Skeletal muscle tissue (tissue), 4 donors: ENCODE results near the gene RUSF1. TPM values are rescaled to one million over a fixed set of nuclear protein-coding genes. Genes with fewer than 3 reads are reported as not detected.

Experiments
- H3K27ac ChIP-seq: one replicate; pipeline ENCODE4 v1.7.0; 2013; ENCODE audit warnings: mild to moderate bottlenecking, low read depth, low read length, inconsistent platforms
- H3K27me3 ChIP-seq, 3 donors: one replicate each; pipeline ENCODE4 v1.7.0; 2013; ENCODE audit warnings: low read length in 3 of 3; ENCODE audit not compliant: control insufficient read depth in 3 of 3, insufficient read depth in 3 of 3
- H3K36me3 ChIP-seq, 3 donors: one replicate each; pipeline ENCODE4 v1.7.0; 2013; ENCODE audit warnings: low read length in 3 of 3; ENCODE audit not compliant: control insufficient read depth in 3 of 3, insufficient read depth in 3 of 3
- H3K4me1 ChIP-seq, 3 donors: one replicate each; pipeline ENCODE4 v1.7.0; 2013; ENCODE audit warnings: low read length in 3 of 3, mild to moderate bottlenecking in 3 of 3; ENCODE audit not compliant: control insufficient read depth in 3 of 3, insufficient read depth in 3 of 3
- H3K4me3 ChIP-seq, 3 donors: one replicate each; pipeline ENCODE4 v1.7.0; 2013; ENCODE audit warnings: low read length in 3 of 3
- H3K9ac ChIP-seq, 3 donors: one replicate each; pipeline ENCODE4 v1.7.0; 2013; ENCODE audit warnings: low read length in 3 of 3, mild to moderate bottlenecking in 3 of 3, moderate library complexity in 2 of 3, low read depth in 1 of 3
- H3K9me3 ChIP-seq, 3 donors: one replicate each; pipeline ENCODE4 v1.7.0; 2013; ENCODE audit warnings: low read length in 3 of 3; ENCODE audit not compliant: control insufficient read depth in 3 of 3
- total RNA-seq: library from RNA; depleted of rRNA; stranded (reverse); fragments of >200 nt; gene quantifications from one replicate; pipeline ENCODE4 v1.2.3, GENCODE V29; 2014
- donor health status: Osteomylitis.

RUSF1 gene
- total RNA-seq, 1 donor from 2014 or later = 30.8 TPM

DNA sequence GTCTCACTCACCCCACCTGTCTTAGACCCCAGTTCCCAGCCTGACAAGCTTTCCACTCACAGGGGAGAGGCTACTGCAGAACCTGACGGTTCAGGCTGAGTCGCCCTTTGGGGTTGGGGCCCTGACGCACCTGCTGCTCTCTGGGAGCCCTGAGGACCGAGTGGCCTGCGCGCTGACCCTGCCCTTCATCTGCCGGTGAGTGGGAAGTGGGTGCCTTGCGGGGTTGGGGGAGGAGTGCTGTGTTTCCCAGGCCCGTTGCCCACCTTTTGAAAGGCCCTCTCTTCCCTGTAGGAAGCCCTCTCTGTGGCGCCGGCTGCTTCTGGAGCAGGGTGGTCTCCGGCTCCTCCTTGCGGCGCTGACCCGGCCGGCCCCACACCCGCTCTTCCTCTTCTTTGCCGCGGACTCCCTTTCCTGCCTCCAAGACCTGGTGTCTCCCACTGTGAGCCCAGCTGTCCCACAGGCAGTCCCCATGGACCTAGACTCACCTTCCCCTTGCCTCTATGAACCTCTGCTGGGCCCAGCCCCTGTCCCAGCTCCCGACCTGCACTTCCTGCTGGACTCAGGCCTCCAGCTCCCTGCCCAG lies 42.3 kb downstream of the RUSF1 start:
- no peak overlapping the region for H3K4me3 ChIP-seq
- no peaks in the 10 kb centered on the region for H3K27me3 ChIP-seq
- peaks cover 0 to under 1% (median 0%) of the 10 kb centered on the region in 3 donors for H3K4me1 ChIP-seq
- H3K36me3 ChIP-seq = peaks cover 39 to 48% (median 44%) of the 10 kb centered on the region in 3 donors
- H3K27ac ChIP-seq = peak overlapping the region; percentile 40
- H3K9ac ChIP-seq = no peak overlapping the region
- no peaks in the 10 kb centered on the region for H3K9me3 ChIP-seq

DNA sequence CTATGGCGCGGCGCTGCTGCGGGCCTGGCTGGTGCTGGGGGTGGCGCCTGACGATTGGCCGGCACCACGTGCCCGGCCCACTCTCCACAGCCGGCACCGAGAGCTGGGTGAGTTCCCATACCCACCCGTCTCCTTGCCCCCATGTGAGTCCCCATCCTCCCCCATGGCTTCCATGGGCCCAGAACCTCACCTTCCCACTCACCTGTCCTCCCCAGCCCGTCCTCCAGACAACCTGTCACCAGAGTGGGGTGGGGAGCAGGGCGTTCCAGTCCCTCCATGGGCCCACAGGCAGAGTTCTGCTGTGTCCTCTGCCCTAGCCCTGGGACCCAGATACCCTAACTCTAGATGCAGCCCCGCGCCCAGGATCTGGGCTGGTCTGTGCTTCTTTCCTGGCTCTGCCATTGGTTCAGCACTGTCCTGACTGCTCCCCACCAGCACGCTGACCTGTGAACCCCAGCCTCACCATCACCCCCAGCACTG lies 43.4 kb downstream of the RUSF1 start:
- no peak overlapping the region for H3K9ac ChIP-seq
- peaks cover 39 to 48% (median 44%) of the 10 kb centered on the region in 3 donors for H3K36me3 ChIP-seq
- no peaks in the 10 kb centered on the region for H3K27me3 ChIP-seq
- H3K9me3 ChIP-seq = no peaks in the 10 kb centered on the region
- no peak overlapping the region for H3K27ac ChIP-seq
- H3K4me3 ChIP-seq = no peak overlapping the region
- peaks cover 8 to 9% (median 9%) of the 10 kb centered on the region in 3 donors for H3K4me1 ChIP-seq

DNA sequence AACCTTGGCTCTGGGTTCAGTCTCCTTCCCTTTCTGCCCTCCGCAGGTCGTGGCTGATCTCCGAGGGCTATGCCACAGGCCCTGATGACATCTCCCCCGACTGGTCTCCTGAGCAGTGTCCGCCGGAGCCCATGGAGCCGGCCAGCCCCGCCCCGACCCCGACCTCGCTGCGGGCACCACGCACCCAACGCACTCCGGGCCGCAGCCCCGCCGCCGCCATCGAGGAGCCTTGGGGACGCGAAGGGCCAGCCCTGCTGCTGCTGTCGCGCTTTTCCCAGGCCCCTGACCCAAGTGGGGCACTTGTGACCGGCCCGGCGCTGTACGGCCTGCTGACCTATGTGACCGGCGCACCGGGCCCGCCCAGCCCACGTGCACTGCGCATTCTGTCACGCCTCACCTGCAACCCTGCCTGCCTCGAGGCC lies 43.8 kb downstream of the RUSF1 start:
- H3K36me3 ChIP-seq = peaks cover 39 to 48% (median 44%) of the 10 kb centered on the region in 3 donors
- no peak overlapping the region for H3K27ac ChIP-seq
- H3K9me3 ChIP-seq = no peaks in the 10 kb centered on the region
- no peak overlapping the region for H3K9ac ChIP-seq
- H3K4me3 ChIP-seq = no peak overlapping the region
- H3K27me3 ChIP-seq = no peaks in the 10 kb centered on the region
- peaks cover 8 to 9% (median 9%) of the 10 kb centered on the region in 3 donors for H3K4me1 ChIP-seq

DNA sequence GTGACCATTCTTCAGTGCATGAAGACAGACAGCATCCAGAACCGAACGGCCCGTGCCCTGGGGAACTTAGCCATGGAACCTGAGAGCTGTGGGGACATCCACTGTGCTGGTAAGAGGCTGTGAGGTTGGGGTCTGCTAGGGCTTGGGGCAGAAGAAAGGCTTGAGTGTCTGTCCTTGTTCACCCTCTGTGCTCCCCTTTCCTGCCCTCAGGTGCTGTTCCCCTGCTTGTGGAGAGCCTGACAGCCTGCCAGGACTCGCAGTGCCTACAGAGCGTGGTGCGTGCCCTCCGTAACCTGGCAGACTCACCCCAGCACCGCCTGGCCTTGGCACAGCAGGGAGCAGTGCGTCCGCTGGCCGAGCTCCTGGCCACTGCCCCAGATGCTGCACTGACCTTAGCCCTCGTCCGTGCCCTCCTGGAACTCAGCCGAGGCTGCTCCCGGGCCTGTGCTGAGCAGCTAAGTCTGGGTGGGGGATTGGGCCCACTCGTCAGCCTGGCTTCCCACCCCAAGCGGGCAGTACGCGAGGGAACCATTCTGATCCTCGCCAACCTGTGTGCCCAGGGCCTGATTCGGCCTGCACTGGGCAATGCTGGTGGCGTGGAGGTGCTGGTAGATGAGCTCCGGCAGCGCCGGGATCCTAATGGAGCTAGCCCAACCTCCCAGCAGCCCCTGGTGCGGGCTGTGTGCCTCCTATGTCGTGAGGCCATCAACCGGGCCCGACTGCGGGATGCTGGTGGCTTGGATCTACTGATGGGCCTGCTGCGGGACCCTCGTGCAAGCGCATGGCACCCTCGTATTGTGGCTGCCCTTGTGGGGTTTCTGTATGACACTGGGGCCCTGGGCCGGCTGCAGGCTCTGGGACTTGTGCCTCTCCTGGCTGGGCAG lies 46.0 kb downstream of the RUSF1 start:
- peaks cover 38 to 45% (median 45%) of the 10 kb centered on the region in 3 donors for H3K36me3 ChIP-seq
- H3K9ac ChIP-seq = no peak overlapping the region

DNA sequence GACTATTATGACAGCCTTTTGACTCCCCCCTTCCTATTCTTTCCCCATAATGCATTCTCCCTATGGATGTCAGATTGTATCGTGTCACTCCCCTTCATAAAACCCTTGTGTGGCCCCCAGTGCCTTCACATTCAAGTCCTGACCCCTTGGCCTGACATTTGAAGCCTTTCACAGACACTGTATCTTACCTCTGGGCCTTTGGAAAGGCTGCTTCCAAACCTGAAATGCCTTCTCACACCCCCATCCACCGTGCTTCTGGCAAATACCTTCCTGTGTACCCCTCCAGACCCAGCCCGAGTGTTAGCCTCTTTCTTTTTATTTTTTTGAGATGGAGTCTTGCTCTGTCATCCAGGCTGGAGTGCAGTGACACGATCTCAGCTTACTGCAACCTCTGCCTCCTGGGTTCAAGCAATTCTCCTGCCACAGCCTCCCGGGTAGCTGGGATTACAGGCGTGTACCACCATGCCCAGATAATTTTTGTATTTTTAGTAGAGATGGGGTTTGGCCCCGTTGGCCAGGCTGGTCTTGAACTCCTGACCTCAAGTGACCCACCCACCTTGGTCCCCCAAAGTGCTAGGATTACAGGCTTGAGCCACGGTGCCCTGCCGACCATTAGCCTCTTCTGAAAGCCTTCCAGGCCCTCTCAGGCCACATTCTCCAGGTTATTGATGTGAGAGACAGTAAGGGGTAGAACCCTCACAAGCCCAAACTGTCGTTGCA lies 46.8 kb downstream of the RUSF1 start:
- H3K9me3 ChIP-seq = no peaks in the 10 kb centered on the region
- no peak overlapping the region for H3K27ac ChIP-seq
- H3K4me3 ChIP-seq = no peak overlapping the region
- H3K4me1 ChIP-seq = peaks cover 29 to 31% (median 30%) of the 10 kb centered on the region in 3 donors
- no peaks in the 10 kb centered on the region for H3K27me3 ChIP-seq
- no peak overlapping the region for H3K9ac ChIP-seq
- peaks cover 31 to 39% (median 37%) of the 10 kb centered on the region in 3 donors for H3K36me3 ChIP-seq

More for the DNA sequence above, 46.0 kb downstream of the RUSF1 start:
- Histone ChIP-seq H3K9me3 (no peaks in the 10 kb centered on the region), H3K27me3 (no peaks in the 10 kb centered on the region), H3K4me1 (peaks cover 21 to 23% (median 22%) of the 10 kb centered on the region in 3 donors), H3K4me3 (no peak overlapping the region), H3K27ac (no peak overlapping the region)

DNA sequence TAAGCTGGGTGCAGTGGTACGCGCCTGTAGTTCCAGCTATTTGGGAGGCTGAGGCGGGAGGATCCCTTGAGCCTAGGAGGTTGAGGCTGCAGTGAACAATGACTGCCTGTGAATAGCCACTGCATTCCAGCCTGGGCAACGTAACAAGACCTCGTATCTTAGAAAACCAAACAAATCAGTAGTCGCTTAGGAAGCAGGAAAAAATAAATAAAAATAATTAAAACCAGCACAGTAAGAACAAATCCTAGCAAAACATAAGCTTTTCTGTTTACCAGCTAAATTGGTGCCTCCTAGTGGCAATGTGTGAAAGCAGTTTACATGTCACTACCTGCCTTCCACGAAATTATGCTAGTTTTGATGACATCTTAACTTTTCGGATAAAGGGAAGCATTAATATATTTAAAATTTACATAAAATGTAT lies 47.6 kb downstream of the RUSF1 start:
- H3K4me1 ChIP-seq = peaks cover 35 to 37% (median 36%) of the 10 kb centered on the region in 3 donors
- peak overlapping the region; percentile 57 for H3K27ac ChIP-seq
- peaks cover 27 to 31% (median 29%) of the 10 kb centered on the region in 3 donors for H3K36me3 ChIP-seq
- H3K4me3 ChIP-seq = peak overlapping the region; percentile 62 to 83 (median 82)
- H3K9me3 ChIP-seq = no peaks in the 10 kb centered on the region
- H3K9ac ChIP-seq = peak overlapping the region in 2 of 3 donors; percentile 47 to 62
- H3K27me3 ChIP-seq = no peaks in the 10 kb centered on the region

DNA sequence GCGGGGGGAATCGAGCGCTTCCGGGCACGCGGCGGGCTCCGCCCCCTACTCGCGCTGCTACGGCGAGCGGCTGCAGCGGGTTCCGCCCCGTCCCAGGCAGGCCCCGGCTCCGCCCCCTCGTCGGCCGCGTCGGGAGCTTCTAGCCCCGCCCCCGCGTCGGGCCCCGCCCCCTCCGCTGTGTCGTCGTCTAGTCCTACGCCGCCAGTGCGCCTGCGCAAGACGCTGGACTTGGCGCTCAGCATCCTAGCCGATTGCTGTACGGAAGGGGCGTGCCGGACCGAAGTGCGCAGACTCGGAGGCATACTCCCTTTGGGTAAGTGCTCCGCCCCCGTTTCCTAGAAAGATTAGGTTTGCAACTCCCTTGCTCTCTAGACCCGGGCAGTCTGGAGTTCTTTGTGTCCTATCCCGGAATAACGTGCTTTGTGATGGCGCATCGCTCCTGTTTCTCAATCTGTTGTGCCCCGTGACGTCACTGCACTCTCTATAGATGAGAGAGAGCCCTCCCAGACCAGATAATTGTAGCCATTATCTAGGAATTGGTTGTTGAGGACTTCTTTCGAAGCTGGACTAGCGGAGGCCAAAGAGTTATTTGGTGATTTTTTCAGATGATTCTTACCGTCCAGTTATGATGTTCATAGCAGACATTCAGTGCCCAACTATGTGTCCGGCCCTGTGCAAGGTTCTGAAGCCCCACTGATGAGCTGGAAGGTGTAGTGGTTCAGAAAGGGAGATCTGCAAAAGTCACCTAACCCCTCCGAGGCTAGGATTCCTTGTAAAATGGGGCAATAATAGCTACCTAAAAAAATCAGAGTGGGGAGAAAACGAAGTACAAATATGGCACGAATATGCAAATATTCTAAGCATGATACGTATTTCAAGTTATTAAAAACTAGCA lies 48.3 kb downstream of the RUSF1 start:
- Histone ChIP-seq H3K27me3 (no peaks in the 10 kb centered on the region), H3K9me3 (no peaks in the 10 kb centered on the region), H3K9ac (peak overlapping the region; percentile 95 to 99 (median 98)), H3K4me1 (peaks cover 42 to 43% (median 42%) of the 10 kb centered on the region in 3 donors), H3K4me3 (peak overlapping the region; percentile 88 to 97 (median 96)), H3K36me3 (peaks cover 22 to 26% (median 26%) of the 10 kb centered on the region in 3 donors), H3K27ac (peak overlapping the region; percentile 97)

DNA sequence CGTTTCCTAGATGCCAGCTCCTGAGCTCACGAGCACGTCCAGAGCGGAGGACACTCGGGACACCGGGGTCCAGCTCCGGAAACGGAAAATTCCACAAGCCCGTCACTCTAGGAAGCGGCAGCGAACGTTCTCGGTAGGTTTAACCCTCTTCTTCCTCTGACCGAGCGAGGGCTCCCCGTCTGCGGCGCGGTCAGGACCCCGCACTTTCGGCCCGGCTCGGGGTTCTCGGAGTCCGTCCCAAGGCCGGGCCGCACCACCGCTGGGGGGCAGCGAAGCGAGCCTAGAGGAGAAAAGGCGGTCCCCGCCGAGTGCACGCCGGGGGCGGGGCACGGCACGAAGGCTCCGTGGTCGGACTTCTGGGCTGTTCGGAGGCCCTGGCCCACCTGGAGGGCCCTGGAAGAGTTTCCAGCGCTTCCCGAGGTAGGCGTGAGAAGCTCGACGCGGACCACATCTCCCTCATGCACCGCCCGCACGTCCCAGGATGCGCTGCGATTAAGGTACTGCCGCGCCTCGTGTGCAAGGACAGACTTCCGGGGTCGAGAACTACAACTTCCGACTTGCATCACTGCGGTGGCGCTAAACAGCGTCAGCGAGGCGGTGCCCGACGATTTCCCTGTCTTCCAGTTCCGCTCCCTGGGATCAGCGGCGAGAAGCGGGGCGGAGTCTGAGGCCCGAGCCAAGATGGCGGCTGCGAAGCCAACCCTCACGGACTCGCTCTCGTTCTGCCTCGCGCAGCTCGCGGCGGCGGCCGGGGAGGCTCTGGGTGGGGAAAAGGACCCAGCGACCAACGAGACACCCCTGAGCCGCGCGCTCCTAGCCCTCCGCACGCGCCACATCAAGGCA lies 49.1 kb downstream of the RUSF1 start, which contains the start of gene ARMC5:
ARMC5 (plus strand) TSS at position 658 of the 843 bp plus-strand sequence; CDS start at position 682, 24 bp downstream.
- H3K9ac ChIP-seq = peak within 1 kb of the TSS; percentile 95 to 99 (median 98)
- no peaks in the 10 kb centered on the region for H3K27me3 ChIP-seq
- peak within 1 kb of the TSS; percentile 97 for H3K27ac ChIP-seq
- peaks cover 17 to 21% (median 20%) of the 10 kb centered on the region in 3 donors for H3K36me3 ChIP-seq
- peak within 1 kb of the TSS; percentile 88 to 97 (median 96) for H3K4me3 ChIP-seq
- H3K9me3 ChIP-seq = no peaks in the 10 kb centered on the region
- peaks cover 43 to 46% (median 44%) of the 10 kb centered on the region in 3 donors for H3K4me1 ChIP-seq
